A549 (cell line): ENCODE results near the gene IL21. TPM values are rescaled to one million over a fixed set of nuclear protein-coding genes. Genes with fewer than 3 reads are reported as not detected.

Source experiments
- polyA plus RNA-seq, 4 experiments: library from polyadenylated mRNA; depleted of rRNA in 3 of 4; stranded (reverse); fragments of >200 nt; fragmentation: RNase III in 1 of 4; extraction: RNeasy Plus Mini Kit Qiagen cat#74134 plus additional on column Dnase treatment in 1 of 4; gene quantifications; 2 replicates in 3 of 4; 3 replicates in 1 of 4; pipeline ENCODE4 v1.2.3, GENCODE V29; 2011 to 2017

The IL21 gene
- polyA plus RNA-seq, 2 of the 4 experiments (the other 2 are of a cell fraction), result not detected

Other genes starting within 250 kb of the IL21 start
- gene ADAD1, start 242.1 kb downstream of the IL21 start, polyA plus RNA-seq (2011; rRNA removed), result not detected in 2 replicates
- gene ADAD1, start 242.1 kb downstream of the IL21 start, polyA plus RNA-seq (2017; fragmentation: RNase III; extraction: RNeasy Plus Mini Kit Qiagen cat#74134 plus additional on column Dnase treatment), result not detected in 3 replicates
- gene IL2, start 164.3 kb downstream of the IL21 start, polyA plus RNA-seq (2011; rRNA removed), result not detected in 2 replicates
- gene IL2, start 164.3 kb downstream of the IL21 start, polyA plus RNA-seq (2017; fragmentation: RNase III; extraction: RNeasy Plus Mini Kit Qiagen cat#74134 plus additional on column Dnase treatment), result not detected in 3 replicates
- 3.4 and 3.7 TPM in 2 replicates for gene BBS12, start 111.6 kb upstream of the IL21 start, polyA plus RNA-seq (2011; rRNA removed)
- 2.5 to 3.4 TPM (median 3.2 TPM) in 3 replicates for gene BBS12, start 111.6 kb upstream of the IL21 start, polyA plus RNA-seq (2017; fragmentation: RNase III; extraction: RNeasy Plus Mini Kit Qiagen cat#74134 plus additional on column Dnase treatment)
- gene FGF2, start 205.8 kb upstream of the IL21 start, polyA plus RNA-seq (2011; rRNA removed), result 32.5 and 45.2 TPM in 2 replicates
- gene FGF2, start 205.8 kb upstream of the IL21 start, polyA plus RNA-seq (2017; fragmentation: RNase III; extraction: RNeasy Plus Mini Kit Qiagen cat#74134 plus additional on column Dnase treatment), result 32.4 to 35.1 TPM (median 32.9 TPM) in 3 replicates